Vagina (tissue), 2 donors: ENCODE data around the gene HPCAL1. TPM values are rescaled to one million over a fixed set of nuclear protein-coding genes. Genes with fewer than 3 reads are reported as not detected.

Source experiments
- DNase-seq, 2 donors: peaks; one replicate each; pipeline ENCODE4 v3.0.0-alpha.2; 2017; ENCODE audit errors: extremely low spot score in 2 of 2
- H3K27ac ChIP-seq: fragments of 200-600 bp; sonication (generic); one replicate; pipeline ENCODE4 v1.5.1; 2019
- H3K27me3 ChIP-seq: fragments of 200-600 bp; sonication (generic); one replicate; pipeline ENCODE4 v1.5.1; 2019
- H3K36me3 ChIP-seq, 2 donors: fragments of 200-600 bp; sonication (generic); one replicate each; pipeline ENCODE4 v1.5.1; 2017 to 2019
- H3K4me1 ChIP-seq: fragments of 200-600 bp; sonication (generic); one replicate; pipeline ENCODE4 v1.5.1; 2019
- H3K4me3 ChIP-seq, 2 donors: fragments of 200-600 bp; sonication (generic); 1 replicate in 1 of 2; 2 replicates in 1 of 2; pipeline ENCODE4 v1.5.1; 2016 to 2019
- H3K9me3 ChIP-seq: fragments of 200-600 bp; sonication (generic); one replicate; pipeline ENCODE4 v1.5.1; 2019
- POLR2A ChIP-seq, 2 donors: fragments of 450-650 bp; IDR thresholded peaks; one replicate each; pipeline ENCODE4 v1.6.1; 2017; ENCODE audit warnings: antibody characterized with exemption in 2 of 2, mild to moderate bottlenecking in 2 of 2, moderate library complexity in 2 of 2
- POLR2AphosphoS5 ChIP-seq, 2 donors: sonication (generic); formaldehyde crosslinking; IDR thresholded peaks; one replicate each; pipeline ENCODE4 v1.9.0; 2017; ENCODE audit warnings: antibody characterized with exemption in 2 of 2, mild to moderate bottlenecking in 2 of 2, low read depth in 1 of 2; ENCODE audit not compliant: insufficient read depth in 1 of 2
- intact Hi-C: fragments of 100-400 bp; cut with DNase I; formaldehyde crosslinking; loops from one replicate; pipeline ENCODE4 v1.15.1; 2023
- total RNA-seq: library from RNA; depleted of rRNA; stranded (reverse); fragments of >200 nt; gene quantifications from one replicate; pipeline ENCODE4 v1.2.3, GENCODE V29; 2016
- TF ChIP-seq, protein P1 (sequence below), 3 experiments: fragments of 450-650 bp in 2 of 3; fragments of 200-600 bp in 1 of 3; sonication (generic) in 1 of 3; IDR thresholded peaks; one replicate each; pipeline ENCODE4 v1.5.1; 2017 to 2019; ENCODE audit warnings: antibody characterized with exemption in 3 of 3, mild to moderate bottlenecking in 2 of 3, moderate library complexity in 2 of 3

The HPCAL1 gene
- total RNA-seq, 1 donor from 2014 or later = 43.7 TPM

DNA sequence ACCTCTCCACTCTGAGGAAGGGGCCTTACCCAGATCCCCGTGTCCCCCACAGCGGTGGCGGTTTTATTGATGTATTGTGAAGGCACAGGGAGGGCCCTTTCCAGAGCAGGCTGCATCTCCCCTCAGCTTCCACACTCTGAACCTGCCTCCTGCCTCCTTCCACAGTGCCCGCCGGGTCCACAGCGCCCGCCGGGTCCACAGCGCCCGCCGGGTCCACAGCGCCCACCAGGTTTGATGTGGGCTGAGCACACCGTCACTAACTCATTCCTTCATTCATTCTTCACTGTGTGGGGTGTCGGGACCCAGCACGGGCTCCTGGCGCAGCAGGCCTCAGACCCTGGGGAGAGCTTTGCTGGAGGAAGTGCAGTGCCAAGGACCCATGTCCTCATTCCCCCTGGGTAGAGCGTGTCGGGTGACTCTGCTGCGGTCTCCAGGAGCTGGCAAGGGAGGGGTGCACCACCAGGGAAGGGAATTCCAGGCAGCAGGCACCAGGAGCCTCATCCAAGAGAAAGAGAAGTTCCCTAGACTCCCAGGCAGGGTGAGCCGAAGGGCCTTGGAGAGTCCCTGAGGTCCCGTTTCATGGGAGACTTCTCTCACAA lies 57.1 kb downstream of the HPCAL1 start:
- TF ChIP-seq POLR2AphosphoS5 (IDR thresholded peaks at IDR 0.05; ENCODE audit: insufficient read depth in 1 of 2, low read depth in 1 of 2) (no peak), POLR2A (IDR thresholded peaks at IDR 0.05) (no peak)
- TF ChIP-seq, protein P1, sequence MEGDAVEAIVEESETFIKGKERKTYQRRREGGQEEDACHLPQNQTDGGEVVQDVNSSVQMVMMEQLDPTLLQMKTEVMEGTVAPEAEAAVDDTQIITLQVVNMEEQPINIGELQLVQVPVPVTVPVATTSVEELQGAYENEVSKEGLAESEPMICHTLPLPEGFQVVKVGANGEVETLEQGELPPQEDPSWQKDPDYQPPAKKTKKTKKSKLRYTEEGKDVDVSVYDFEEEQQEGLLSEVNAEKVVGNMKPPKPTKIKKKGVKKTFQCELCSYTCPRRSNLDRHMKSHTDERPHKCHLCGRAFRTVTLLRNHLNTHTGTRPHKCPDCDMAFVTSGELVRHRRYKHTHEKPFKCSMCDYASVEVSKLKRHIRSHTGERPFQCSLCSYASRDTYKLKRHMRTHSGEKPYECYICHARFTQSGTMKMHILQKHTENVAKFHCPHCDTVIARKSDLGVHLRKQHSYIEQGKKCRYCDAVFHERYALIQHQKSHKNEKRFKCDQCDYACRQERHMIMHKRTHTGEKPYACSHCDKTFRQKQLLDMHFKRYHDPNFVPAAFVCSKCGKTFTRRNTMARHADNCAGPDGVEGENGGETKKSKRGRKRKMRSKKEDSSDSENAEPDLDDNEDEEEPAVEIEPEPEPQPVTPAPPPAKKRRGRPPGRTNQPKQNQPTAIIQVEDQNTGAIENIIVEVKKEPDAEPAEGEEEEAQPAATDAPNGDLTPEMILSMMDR (IDR thresholded peaks at IDR 0.05) = no peak
- intact Hi-C loops = no loop called here
- peaks cover 13% of the 10 kb centered on the region for H3K4me1 ChIP-seq

DNA sequence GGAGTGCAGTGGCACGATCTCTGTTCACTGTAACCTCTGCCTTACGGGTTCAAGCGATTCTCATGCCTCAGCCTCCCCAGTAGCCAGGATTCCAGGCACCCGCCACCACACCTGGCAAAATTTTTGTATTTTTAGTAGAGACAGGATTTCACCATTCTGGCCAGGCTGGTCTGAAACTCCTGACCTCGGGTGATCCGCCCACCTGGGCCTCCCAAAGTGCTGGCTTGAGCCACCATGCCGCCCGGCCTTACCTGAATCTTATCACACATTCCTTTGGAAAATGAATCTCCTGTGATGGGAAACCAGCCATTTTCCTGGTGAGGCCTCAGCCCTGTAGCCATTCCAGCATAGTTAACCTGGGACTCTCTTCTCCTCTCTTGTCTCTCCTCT lies 57.8 kb downstream of the HPCAL1 start:
- DNase-seq = no peak
- Histone ChIP-seq H3K4me1 (peaks cover 13% of the 10 kb centered on the region), H3K9me3 (no peaks in the 10 kb centered on the region), H3K36me3 (no peaks in the 10 kb centered on the region), H3K27me3 (no peaks in the 10 kb centered on the region), H3K4me3 (no peak overlapping the region), H3K27ac (no peak overlapping the region)
- intact Hi-C loops = no loop called here
- TF ChIP-seq, protein P1 (IDR thresholded peaks at IDR 0.05) = no peak
- TF ChIP-seq POLR2AphosphoS5 (IDR thresholded peaks at IDR 0.05; ENCODE audit: insufficient read depth in 1 of 2, low read depth in 1 of 2) (no peak), POLR2A (IDR thresholded peaks at IDR 0.05) (no peak)

More for the DNA sequence above, 57.1 kb downstream of the HPCAL1 start:
- H3K36me3 ChIP-seq = no peaks in the 10 kb centered on the region
- H3K27me3 ChIP-seq = no peaks in the 10 kb centered on the region
- no peak overlapping the region for H3K4me3 ChIP-seq
- H3K27ac ChIP-seq = no peak overlapping the region
- no peaks in the 10 kb centered on the region for H3K9me3 ChIP-seq
- DNase-seq = no peak

DNA sequence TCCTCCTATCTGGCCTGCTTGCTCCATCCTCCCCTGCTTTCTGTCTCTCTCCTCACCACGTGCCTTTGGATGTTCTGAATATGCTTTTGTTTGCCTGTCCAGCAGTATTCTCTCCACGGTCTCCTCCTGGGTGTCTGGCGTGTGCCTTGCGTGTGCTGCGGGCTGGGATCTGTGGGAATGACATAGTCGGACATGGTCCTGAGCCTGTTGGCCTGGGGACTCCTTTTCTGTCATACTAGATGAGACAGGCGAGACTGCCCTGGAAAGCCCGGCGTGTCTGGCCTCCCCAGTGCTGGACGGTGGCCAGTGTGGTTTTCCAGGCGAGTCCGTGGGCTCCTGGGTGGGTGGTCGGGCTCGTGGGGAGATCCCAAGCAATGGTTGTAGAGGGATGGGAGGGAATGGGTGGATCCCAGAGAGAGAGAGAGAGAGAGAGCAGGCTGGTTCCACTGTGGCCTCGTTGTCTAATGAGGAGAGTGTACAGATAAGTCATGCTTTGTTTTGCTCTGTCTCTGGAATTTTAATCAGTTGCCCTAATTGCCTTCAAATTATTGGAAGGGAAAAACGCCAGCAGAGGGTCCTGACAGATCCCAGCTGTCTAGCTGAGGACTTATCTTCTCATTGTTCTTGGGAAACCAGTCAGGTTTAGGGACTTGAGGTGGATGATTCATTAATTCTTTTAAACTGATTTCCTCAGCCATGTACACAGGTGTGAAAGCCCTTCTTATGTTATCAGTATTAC lies 58.3 kb downstream of the HPCAL1 start:
- no peaks in the 10 kb centered on the region for H3K9me3 ChIP-seq
- H3K36me3 ChIP-seq = no peaks in the 10 kb centered on the region
- no peak for DNase-seq
- H3K4me3 ChIP-seq = no peak overlapping the region
- H3K4me1 ChIP-seq = peaks cover 13% of the 10 kb centered on the region
- TF ChIP-seq POLR2AphosphoS5 (IDR thresholded peaks at IDR 0.05; ENCODE audit: insufficient read depth in 1 of 2, low read depth in 1 of 2) (no peak), POLR2A (IDR thresholded peaks at IDR 0.05) (no peak)
- TF ChIP-seq, protein P1 (IDR thresholded peaks at IDR 0.05) = no peak
- intact Hi-C loops = no loop called here
- no peak overlapping the region for H3K27ac ChIP-seq
- no peaks in the 10 kb centered on the region for H3K27me3 ChIP-seq

DNA sequence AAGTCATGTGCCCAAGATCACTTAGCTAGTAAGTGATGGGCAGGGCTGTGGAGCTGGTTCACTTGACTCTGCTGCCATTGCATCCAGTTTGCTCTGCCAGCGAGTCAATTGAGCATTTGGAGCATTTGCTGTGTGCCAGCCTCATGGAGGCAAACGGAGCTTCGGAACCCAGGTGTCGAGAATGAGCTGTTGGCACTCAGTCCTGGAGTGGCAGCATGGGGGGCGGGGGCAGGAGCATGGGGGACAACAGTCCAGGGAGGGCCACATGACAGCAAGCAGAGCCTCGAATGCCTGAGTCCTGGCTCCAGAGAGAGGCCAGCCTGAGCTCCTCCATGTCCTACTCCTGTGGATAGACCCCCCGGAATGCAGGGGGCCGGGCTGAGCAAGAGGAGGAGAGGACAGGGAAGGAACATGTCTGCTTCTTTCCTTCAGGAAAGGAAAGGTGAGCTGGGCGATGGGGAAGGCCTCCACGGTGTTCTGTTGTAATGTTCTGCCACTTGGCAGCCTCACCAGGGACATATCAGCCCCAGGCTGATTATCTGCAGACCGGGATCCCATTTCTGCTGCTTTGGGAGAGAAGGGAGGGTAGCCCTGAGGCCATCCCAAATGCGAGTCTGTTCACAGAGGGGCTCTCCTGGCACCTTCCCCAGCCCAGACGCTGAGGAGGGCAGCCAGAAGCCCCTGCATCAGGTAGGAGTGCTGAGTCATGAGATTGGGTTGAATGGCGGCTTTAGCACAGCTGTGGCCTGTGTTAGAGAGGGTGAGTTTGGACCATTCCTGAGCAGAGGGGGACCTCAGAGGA lies 59.6 kb downstream of the HPCAL1 start:
- no peak for TF ChIP-seq POLR2A (IDR thresholded peaks at IDR 0.05)
- TF ChIP-seq, protein P1 (IDR thresholded peaks at IDR 0.05) = no peak
- TF ChIP-seq POLR2AphosphoS5 (IDR thresholded peaks at IDR 0.05; ENCODE audit: insufficient read depth in 1 of 2, low read depth in 1 of 2) = no peak
- no peak overlapping the region for H3K27ac ChIP-seq
- H3K9me3 ChIP-seq = no peaks in the 10 kb centered on the region
- no peaks in the 10 kb centered on the region for H3K27me3 ChIP-seq
- no peak for DNase-seq
- H3K36me3 ChIP-seq = no peaks in the 10 kb centered on the region
- H3K4me3 ChIP-seq = no peak overlapping the region
- peaks cover 13% of the 10 kb centered on the region for H3K4me1 ChIP-seq
- intact Hi-C loops = no loop called here
